NCI-H446 (cell line): Measurements from ENCODE around the gene CPNE4.
"Not testable (repeated sequence)": the region's sequence is repeated elsewhere in the genome, so short reads cannot be mapped to it uniquely, and the experiment has no call there.

Source experiments
- DNase-seq, 2 experiments: peaks; one replicate each; lab custom pipeline; 2025; lab: John Stamatoyannopoulos, UW

Gene CPNE4

DNA sequence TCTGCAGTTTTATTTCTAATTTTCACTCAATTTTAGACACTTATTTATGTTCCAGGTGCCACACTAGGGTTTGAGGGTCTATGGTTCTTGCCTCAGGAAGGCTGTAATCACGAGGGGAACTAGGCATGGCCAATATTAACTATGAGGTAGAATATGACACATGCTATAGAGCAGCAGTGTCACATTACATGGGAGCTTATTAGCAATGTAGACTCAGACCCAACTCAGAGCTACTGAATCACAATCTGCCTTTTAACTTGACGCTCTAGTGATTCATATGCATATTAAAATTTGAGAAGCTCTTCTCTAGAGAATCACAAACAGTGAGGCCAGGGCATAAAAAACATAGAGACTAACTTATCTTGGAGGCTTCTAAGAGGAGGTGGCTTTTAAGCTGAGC, 499.2 kb downstream of the CPNE4 start:
- DNase-seq, result peak in 1 of 2 experiments; percentile 37

DNA sequence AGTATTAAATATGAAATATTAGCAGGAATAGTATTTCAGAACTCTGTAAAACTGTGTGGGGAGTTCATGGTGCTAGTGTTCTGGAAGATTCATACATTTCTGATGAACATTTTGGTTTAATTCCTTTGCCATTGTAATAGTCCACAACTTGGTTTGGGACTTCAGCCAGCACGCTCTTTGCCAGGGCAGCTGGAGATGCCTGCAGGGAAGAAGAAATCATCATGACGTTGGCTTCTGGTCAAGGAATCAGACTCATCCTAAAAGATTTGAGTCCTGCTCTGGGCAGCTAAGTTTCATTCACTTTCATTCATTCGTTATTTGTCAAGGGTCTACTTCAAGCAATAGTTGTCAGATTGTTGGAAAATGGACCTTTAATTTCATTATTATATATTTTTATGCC, 499.7 kb downstream of the CPNE4 start:
- DNase-seq, result peak; percentile 40 to 81

DNA sequence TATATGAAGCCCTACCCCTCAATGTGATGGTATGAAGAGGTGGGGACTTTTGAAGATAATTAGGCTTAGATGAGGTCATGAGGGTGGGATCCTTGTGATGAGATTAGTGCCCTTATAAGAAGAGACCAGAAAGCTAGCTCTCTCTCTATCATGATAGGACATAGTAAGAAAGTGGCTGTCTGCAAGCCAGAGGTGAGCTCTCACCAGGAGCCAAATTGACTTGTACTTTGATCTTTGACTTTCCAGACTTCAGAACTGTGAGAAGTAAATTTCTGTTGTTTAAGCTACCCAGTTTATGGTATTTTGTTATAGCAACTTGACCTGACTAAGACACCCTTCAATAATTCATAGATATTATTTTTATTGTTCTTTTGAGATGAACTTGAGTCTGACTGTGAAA, 502.2 kb downstream of the CPNE4 start:
- DNase-seq, result no peak

DNA sequence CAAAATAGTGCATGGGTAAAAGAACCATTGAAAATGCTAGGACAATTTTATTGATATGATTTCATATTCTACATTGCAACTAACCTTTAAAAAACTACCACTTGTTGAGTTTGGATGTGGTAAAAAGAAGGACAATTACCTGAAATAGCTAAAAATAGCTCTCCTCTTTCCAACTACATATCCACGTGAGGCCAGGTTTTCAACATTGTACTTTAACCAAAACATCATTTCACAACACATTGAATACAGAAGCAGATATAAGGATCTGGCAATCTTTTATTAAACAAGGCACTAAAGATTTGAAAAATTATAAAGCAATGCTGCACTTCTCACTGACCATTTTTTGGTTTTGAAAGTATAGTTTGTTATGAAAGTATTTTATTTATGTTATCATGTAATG, 504.0 kb downstream of the CPNE4 start:
- DNase-seq, result no peak

DNA sequence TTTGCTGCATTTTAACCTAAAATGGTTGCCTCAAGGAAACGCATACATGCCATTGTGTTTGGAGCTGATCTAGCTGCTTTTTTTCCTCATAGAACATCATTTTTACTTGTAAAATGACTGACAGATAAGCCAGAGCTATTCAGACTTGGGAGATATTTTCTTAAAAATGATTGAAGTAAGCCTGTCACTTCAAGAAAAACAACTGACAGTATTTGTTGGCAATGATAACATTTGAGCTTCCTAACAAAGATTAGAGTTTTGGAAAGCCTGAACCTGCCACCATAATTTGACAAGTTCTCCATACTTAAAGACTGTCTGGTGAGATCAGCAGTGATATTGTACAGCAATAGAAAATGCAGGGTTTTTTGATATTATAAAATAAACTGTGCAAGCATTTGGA, 504.4 kb downstream of the CPNE4 start:
- DNase-seq, result no peak

DNA sequence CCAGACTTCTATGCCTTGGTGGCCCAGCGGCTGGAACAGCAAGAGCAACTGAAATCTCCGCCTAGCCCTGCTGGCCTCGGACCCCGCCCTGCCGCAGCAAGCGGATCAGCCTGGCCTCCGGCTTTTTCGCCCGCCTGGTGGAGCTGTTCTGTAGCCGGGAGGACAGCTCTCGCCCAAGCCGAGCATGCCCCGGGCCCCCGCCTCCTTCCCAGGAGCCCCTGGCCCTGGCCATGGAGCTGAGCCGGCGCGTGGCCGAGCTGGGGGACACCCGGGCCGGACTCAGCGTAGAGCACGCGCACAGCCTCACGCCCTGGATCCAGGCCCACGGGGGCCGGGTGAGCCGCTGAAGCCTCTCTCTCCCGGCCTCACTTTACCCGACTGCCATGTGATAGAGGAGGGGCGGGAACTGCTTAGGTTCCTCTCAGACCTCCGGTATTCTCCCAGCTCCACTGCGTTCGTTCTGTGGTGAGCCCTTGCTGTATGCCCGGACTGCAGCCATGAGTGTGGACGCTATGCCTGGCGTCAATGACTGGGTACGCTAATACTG, 507.9 kb downstream of the CPNE4 start:
- DNase-seq, result peak; percentile 14 to 84

DNA sequence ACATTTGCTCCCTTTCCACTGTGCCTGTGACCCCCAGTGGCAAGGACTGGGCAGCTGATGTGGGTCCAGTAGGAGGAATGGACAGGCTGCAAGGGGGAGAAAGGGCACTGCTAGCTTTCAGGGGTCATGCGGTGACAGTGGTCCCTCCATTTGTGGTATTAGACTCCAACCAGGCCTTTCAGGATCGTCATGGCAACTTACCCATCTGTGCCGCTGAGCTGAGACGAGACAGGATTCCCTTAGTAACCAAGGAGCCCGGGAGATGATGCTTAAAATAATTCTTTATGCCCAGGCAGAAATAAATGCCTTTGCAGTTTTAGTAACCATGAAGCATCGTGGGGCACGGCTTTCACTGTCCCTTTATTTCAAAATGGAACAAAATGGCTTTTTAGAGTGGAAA, 516.1 kb downstream of the CPNE4 start:
- DNase-seq, result no peak

DNA sequence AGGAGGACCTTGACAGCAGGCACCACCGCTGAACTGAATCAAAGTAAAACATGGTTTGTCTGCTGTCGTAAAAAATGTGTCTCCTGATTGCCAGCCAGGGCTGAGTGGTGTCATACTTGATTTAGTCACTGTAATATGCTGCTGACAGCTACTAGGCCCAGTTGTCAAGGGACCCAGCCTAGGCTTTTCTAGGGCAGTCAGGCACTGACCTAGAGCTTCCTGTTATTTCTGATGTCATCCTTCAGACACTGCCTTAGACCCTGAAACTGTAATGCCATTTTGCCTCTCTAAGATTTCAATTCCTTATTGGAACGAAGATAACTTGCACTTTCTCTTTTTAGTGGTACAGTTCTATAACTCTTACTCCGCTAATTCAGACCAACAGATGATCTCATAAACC, 529.4 kb downstream of the CPNE4 start:
- no peak for DNase-seq

DNA sequence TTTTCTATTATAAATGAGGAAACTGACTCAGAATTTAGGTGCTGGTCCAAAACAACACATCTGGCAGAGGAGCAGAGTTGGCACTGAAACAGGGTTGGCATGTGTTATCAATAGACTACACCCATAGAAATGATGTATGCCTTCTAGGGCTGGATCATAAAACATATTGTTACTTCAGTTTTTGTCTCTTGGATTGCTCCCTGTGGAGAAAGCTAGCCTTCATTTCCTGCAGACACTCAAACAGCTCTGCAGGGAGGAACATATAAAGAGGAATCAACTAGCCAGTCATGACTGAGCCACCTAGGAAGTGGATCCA, 531.5 kb downstream of the CPNE4 start:
- peak in 1 of 2 experiments; percentile 27 for DNase-seq

DNA sequence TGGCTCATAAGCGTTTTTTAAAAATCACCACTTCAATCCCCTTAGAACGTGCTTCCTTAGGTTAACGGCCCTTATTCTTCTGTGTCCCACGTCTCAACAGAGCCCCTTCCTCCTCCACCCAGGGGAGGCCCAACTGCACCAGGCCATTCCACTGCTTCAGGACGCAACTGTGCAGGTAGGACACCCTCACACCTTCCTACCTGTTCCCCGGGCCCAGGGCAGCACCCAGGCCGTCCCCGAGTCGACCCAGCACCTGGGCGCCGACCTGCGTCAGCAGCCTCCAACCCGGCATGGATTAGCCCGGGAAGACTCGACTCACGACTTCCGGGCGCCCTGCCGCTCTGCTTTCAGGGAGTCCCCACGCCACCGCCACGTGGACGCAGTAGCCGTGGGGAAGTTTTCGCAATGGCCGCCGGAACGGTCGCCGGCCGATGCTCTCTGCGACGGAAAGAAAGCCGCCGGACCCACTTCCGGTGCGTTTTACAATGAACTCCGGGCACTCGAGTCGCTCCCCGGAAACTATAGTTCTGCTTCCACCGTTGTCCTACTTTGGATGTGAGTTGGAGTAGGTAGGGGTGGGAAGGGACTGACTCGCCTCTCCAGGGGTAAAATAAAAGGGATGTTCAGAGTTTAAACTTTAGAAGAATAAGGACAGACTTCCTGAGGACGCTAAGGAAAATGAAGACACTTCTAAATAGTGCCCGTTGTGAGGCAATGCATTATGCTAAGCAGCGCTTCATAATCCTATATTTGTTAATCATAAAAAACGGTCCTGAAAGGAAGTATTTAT, 532.1 kb downstream of the CPNE4 start, which contains the start of gene MRPL3:
Gene MRPL3, minus strand, starts transcription at position 442 of the 790 bp plus-strand sequence. Its CDS starts 150 bp downstream, at position 292.
- DNase-seq, result peak; percentile 86 to 95

DNA sequence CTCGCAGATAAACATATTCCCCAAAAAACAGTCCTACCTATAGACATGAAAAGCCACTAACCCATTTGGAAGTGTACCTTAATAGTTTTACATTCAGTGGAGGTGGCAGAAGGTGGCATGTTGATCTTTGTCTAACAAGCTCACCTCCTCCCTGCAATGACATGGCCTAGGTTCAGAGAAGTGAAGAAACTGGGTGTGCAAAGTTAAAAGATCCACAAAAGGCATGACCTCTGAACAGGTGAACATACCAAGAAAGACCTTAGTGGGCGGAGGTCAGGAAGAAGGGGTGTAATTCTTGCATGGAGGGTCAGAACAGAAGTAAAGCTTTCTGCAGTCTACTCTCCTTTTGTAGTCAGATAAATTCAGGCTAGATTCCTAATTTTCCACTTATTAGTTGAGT, 532.9 kb downstream of the CPNE4 start:
- no peak for DNase-seq

DNA sequence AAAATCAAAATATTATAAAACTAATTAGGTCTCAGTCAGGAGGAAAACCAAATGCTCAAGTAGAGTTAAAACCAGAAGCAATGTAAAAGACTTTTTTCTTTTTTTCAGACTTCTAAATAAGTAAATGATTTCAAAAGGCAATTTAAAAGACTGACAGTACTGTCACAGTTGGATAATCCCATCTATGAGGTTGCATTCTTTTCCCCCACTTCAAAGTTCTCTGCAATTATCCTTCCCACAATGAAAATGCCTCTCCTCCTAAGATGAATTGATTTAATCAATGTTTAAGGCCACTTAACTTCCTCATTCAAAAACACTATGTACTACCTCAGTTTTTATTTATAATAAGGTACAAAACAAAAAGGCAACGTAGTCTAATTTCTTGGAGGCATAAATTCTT, 540.1 kb downstream of the CPNE4 start:
- no peak for DNase-seq

DNA sequence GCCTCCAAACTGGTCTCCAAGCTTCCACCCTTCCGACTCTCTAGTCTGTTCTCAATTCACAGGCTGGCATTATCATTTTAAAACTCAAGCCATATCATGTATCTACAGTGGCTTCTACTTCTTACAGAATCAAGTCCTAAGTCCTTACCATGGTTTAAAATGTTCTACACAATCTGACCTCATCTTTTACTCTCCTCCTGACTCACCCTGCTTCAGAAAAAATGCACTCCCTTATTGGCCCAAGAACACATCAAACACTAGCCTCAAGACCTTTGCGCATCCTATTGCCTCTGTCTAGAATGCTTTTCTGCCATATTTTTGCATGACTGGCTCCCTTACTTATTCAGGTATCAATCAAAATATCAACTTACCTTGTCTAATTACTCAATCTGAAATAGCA, 543.0 kb downstream of the CPNE4 start:
- no peak for DNase-seq

DNA sequence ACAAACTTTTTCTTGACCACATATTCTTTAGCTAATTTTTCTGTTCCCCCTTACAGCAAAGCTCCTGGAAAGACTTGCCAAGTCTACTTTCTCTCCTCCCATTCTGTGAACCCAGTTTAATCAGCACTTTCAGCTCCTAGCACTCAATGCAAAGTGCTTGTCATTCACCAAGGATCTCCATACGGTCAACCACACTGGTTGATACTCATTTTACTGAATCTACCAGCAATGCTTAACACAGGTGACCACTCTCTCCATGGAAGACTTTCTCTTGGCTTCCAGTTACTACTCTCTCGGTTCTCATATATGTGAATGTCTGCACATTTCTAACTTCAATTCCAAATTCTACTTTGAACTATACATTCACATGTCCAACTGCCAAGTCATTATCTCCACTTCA, 543.7 kb downstream of the CPNE4 start:
- DNase-seq, result no peak

DNA sequence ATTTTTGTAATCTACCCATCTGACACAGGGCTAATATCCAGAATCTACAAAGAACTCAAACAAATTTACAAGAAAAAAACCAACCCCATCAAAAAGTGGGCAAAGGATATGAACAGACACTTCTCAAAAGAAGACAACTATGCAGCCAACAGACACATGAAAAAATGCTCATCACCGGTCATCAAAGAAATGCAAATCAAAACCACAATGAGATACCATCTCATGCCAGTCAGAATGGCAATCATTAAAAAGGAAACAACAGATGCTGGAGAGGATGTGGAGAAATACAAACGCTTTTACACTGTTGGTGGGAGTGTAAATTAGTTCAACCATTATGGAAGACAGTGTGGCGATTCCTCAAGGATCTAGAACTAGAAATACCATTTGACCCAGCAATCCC, 548.3 kb downstream of the CPNE4 start:
- not testable (repeated sequence) for DNase-seq

DNA sequence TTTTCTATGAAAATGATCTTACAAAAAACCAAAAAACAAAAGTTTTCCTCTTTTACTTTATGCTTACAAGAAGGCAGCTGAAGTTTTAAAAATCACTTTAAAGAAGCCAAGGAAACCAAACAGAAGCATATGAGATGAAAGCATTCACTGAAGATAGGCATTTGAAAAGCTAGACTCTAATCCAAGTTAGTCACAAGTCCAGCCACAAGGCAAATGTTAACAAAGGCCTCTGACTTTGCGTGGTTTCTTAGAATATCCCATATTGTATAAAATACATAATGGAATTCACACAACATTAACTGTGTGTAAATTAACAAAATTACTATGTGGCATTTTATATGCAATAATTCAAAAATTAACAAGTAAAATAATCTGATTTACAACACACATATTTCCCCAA, 549.7 kb downstream of the CPNE4 start:
- DNase-seq, result no peak

DNA sequence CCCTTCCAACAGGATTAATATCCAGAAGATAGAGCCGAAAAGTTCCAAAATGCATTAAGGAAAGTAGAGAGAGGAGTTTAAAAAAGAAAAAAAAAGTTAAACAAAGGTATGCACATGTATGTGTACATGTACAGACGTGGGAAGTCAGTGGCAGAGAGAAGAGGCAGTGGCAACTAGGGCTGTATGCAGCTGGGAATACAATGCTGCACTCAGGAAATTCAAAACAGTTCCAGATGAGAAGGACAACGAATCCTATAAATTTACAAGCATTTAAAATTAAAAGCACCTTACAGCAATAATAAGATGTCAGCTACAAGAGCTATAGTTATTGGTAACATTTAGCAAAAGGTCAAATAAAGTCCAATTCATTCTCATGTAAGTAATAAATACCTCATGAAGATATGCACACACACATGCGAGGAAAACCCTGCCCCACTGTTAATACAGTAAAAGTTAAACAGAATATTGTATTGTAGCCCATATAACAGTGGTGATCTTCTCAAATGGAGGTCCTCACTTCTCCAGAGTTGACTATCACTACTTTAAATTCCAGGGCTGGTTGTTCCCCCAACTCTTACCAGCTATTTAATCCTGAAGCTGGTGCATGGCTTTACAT, 550.2 kb downstream of the CPNE4 start:
- DNase-seq, result no peak
